Spleen (tissue), 13 donors: ENCODE measurements around the gene NOS1AP. TPM values are rescaled to one million over a fixed set of nuclear protein-coding genes. Genes with fewer than 3 reads are reported as not detected.
A peak's percentile ranks its signal among the peaks of the same experiment; 100 is the strongest.

Experiments
- DNase-seq: peaks from one replicate; pipeline ENCODE4 v3.0.0-alpha.2; 2020
- H3K27ac ChIP-seq, 8 donors: fragments of 200-600 bp; sonication (generic) in 7 of 8; 1 replicate in 4 of 8; 2 replicates in 4 of 8; pipeline versions ENCODE4 v1.5.0 to v1.8.0; 2016 to 2021; ENCODE audit warnings: inconsistent platforms in 4 of 8, mild to moderate bottlenecking in 4 of 8, moderate library complexity in 1 of 8
- H3K27me3 ChIP-seq, 7 donors: fragments of 200-600 bp; sonication (generic) in 6 of 7; replicated peaks in 1 of 7; 1 replicate in 4 of 7; 2 replicates in 3 of 7; pipeline versions ENCODE4 v1.5.0 to v1.8.0; 2016 to 2021; ENCODE audit warnings: inconsistent platforms in 3 of 7, mild to moderate bottlenecking in 1 of 7
- H3K36me3 ChIP-seq, 6 donors: fragments of 200-600 bp; sonication (generic) in 5 of 6; 1 replicate in 4 of 6; 2 replicates in 2 of 6; pipeline versions ENCODE4 v1.5.0 to v1.8.0; 2016 to 2021; ENCODE audit warnings: inconsistent platforms in 2 of 6
- H3K4me1 ChIP-seq, 6 donors: fragments of 200-600 bp; sonication (generic) in 5 of 6; 1 replicate in 3 of 6; 2 replicates in 3 of 6; pipeline versions ENCODE4 v1.5.0 to v1.8.0; 2016 to 2021; ENCODE audit warnings: inconsistent platforms in 3 of 6
- H3K4me3 ChIP-seq, 8 donors: fragments of 200-600 bp; sonication (generic) in 7 of 8; 1 replicate in 4 of 8; 2 replicates in 4 of 8; pipeline versions ENCODE4 v1.5.0 to v1.8.0; 2016 to 2021; ENCODE audit warnings: inconsistent platforms in 4 of 8, mild to moderate bottlenecking in 4 of 8, moderate library complexity in 2 of 8
- H3K9me3 ChIP-seq, 8 donors: fragments of 200-600 bp; sonication (generic) in 7 of 8; 1 replicate in 4 of 8; 2 replicates in 4 of 8; pipeline versions ENCODE4 v1.5.0 to v1.8.0; 2016 to 2021; ENCODE audit warnings: inconsistent platforms in 4 of 8
- POLR2A ChIP-seq, 3 donors: fragments of 450-650 bp; IDR thresholded peaks; one replicate each; pipeline ENCODE4 v1.5.1; 2017; ENCODE audit warnings: antibody characterized with exemption in 3 of 3, mild to moderate bottlenecking in 1 of 3
- POLR2AphosphoS5 ChIP-seq, 3 donors: sonication (generic); formaldehyde crosslinking; IDR thresholded peaks; one replicate each; pipeline ENCODE4 v1.5.1; 2017; ENCODE audit warnings: antibody characterized with exemption in 3 of 3
- WGBS, 5 donors: extraction: QIAGEN DNeasy Blood & Tissue Kit in 3 of 5; methylation state at CpG; one replicate each; pipeline versions ENCODE4 v1.1.5 to v1.1.7; 2013 to 2018; 5-methylcytosine and 5-hydroxymethylcytosine counted together
- intact Hi-C: fragments of 100-400 bp; cut with DNase I; formaldehyde crosslinking; loops from one replicate; pipeline ENCODE4 v1.15.0; 2023; ENCODE audit warnings: low total_unique reads
- long read RNA-seq, 2 donors: transcript quantifications; one replicate each; lab custom pipeline, GENCODE V29; 2026
- polyA plus RNA-seq, 3 donors: library from polyadenylated mRNA; stranded (reverse); fragments of 200-250 nt; gene quantifications; one replicate each; pipeline ENCODE4 v1.2.1, GENCODE V29; 2013
- total RNA-seq, 7 donors: library from RNA; depleted of rRNA in 3 of 7; stranded (reverse); fragments of >200 nt in 3 of 7; fragmentation: NEBNext Ultra II Directional in 4 of 7; extraction: Animal tissue kit (Norgen Biotek cat#: 25700) in 4 of 7; gene quantifications; one replicate each; pipeline versions ENCODE4 v1.1.0 to v1.2.1, GENCODE V29; 2016 to 2021
- TF ChIP-seq, protein P1 (sequence below), 11 experiments: fragments of 200-600 bp in 7 of 11; fragments of 450-650 bp in 4 of 11; sonication (generic) in 4 of 11; IDR thresholded peaks in 8 of 11; conservative IDR thresholded peaks in 3 of 11; 1 replicate in 7 of 11; 2 replicates in 4 of 11; pipeline versions ENCODE4 v1.4.0 to v1.8.0; 2016 to 2021; ENCODE audit warnings: antibody characterized with exemption in 11 of 11, inconsistent platforms in 4 of 11, mild to moderate bottlenecking in 1 of 11
- donor health status: healthy with polysubstance abuse.
- donor health status: DM: no; HTN: no; CAD: no; lungs with moderate emphysema.
- donor health status: DM: no; HTN: no; CAD: no.
- donor health status: Bipolar disorder and iron deficiency.
- donor health status: healthy.
- donor health status: DM: no; HTN: no; CAD: no.
- donor health status: DM: yes; HTN: yes; CAD: no.

The NOS1AP gene
- total RNA-seq (1 to 10 TPM in 2 of 7 donors, under 1 TPM in 5; 0.23 to 1.7 (median 0.61) TPM), polyA plus RNA-seq (under 1 TPM in 1 of 3 donors, not detected in 2; 0.16 TPM)
- long read RNA-seq, donor 1, result 0 reads
- long read RNA-seq, donor 2, result 0 reads

DNA sequence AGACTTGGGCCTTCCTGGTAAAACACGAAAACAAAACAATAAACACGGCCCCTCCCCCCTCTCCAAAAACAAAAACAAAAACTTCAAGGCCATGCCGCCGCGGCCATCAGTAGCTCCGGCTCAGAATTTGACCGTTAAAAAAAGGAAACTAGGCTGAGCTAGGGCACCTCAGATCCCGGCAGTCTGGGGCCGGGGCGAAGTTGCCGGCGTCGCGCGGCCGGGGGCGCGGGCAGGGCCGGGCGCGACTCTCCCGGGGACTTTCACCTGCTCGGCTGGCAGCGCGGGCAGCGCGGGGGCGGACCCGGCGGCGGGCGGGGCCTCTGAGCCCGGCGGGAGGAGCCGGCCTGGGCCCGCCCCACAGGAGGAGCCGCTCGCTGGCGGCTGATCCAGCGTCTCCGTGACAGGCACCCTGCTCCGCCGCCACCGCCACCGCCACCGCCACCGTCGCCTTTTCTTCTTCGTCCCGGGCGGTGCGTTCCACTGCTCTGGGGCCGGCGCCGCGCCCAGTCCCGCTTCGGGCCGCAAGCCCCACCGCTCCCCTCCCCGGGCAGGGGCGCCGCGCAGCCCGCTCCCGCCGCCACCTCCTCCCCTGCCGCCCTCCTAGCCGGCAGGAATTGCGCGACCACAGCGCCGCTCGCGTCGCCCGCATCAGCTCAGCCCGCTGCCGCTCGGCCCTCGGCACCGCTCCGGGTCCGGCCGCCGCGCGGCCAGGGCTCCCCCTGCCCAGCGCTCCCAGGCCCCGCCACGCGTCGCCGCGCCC lies at the start of gene NOS1AP:
NOS1AP (plus strand) TSS at position 358 of the 760 bp plus-strand sequence. CDS start 487 bp downstream, outside the sequence.
- peak within 1 kb of the TSS in 3 of 8 donors; percentile 42 to 77 (median 44) for H3K27ac ChIP-seq
- H3K4me1 ChIP-seq, result peaks cover 3 to 23% (median 16%) of the 10 kb centered on the region in 6 donors
- H3K36me3 ChIP-seq, result no peaks in the 10 kb centered on the region
- peak; percentile 96 for DNase-seq
- WGBS, 5 donors, result 0 to 1% (median 1%) methylated on average over 21 to 95 of the region's 95 CpGs
- peaks cover 0 to 95% (median 21%) of the 10 kb centered on the region in 7 donors for H3K27me3 ChIP-seq
- TF ChIP-seq, protein P1, sequence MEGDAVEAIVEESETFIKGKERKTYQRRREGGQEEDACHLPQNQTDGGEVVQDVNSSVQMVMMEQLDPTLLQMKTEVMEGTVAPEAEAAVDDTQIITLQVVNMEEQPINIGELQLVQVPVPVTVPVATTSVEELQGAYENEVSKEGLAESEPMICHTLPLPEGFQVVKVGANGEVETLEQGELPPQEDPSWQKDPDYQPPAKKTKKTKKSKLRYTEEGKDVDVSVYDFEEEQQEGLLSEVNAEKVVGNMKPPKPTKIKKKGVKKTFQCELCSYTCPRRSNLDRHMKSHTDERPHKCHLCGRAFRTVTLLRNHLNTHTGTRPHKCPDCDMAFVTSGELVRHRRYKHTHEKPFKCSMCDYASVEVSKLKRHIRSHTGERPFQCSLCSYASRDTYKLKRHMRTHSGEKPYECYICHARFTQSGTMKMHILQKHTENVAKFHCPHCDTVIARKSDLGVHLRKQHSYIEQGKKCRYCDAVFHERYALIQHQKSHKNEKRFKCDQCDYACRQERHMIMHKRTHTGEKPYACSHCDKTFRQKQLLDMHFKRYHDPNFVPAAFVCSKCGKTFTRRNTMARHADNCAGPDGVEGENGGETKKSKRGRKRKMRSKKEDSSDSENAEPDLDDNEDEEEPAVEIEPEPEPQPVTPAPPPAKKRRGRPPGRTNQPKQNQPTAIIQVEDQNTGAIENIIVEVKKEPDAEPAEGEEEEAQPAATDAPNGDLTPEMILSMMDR (IDR thresholded peaks at IDR 0.05 in 8 of 11, conservative IDR thresholded peaks at IDR 0.05 in 3 of 11), result no peak
- peak in 2 of 3 donors; percentile 39 to 50 for TF ChIP-seq POLR2AphosphoS5 (IDR thresholded peaks at IDR 0.05)
- intact Hi-C loops, result no loop called here
- peak within 1 kb of the TSS; percentile 51 to 79 (median 67) for H3K4me3 ChIP-seq
- H3K9me3 ChIP-seq, result no peaks in the 10 kb centered on the region

DNA sequence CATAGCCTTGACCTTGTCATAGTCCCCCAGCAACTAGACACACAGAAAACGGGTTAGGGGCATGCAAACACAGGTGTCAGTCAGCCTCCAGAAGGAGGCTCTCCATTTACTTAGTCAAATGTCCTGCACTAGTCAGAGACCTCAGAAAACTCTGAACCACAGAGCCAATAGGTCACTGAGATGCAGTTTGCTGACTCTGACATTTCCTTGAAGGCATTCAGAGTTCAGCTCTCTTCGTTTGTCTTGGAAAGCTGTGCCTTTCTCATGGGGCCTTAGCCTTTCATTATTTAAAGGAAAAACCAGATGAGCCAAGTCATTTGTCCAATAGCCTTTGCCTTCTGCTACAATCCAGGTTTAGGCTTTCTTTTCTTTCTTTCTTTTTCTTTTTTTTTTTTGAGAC lies 49.3 kb upstream of the NOS1AP start:
- 50 to 89% (median 56%) methylated on average over 2 of the region's 2 CpGs for WGBS, 5 donors
- no peaks in the 10 kb centered on the region for H3K36me3 ChIP-seq
- no peaks in the 10 kb centered on the region for H3K9me3 ChIP-seq
- intact Hi-C loops, result no loop called here
- DNase-seq, result no peak
- H3K27me3 ChIP-seq, result peaks cover 0 to 30% (median 13%) of the 10 kb centered on the region in 7 donors
- no peak overlapping the region for H3K4me3 ChIP-seq
- no peak overlapping the region for H3K27ac ChIP-seq
- TF ChIP-seq, protein P1 (IDR thresholded peaks at IDR 0.05 in 8 of 11, conservative IDR thresholded peaks at IDR 0.05 in 3 of 11), result no peak
- H3K4me1 ChIP-seq, result peaks cover 0 to 22% (median 16%) of the 10 kb centered on the region in 6 donors

DNA sequence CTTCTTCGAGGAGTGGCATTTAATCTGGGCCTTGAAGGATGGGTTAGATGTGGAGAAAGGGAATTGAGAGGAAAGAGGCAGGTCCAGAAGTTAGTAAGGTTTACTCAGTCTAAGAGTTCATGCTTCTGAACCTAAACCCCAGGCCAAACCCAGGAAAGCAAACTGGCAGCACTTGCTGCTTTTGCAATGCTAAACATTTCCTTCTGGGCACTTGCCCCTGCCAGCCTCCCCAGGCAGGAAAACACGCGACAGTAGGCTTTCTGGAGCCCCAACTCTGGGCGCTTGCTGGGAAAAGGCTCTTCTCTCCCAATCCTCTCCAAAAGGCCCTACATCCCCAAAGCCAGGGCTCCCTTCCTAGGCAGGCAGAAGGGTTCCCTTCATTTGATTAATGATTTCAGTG lies 48.4 kb upstream of the NOS1AP start:
- TF ChIP-seq, protein P1 (IDR thresholded peaks at IDR 0.05 in 8 of 11, conservative IDR thresholded peaks at IDR 0.05 in 3 of 11), result no peak
- TF ChIP-seq POLR2AphosphoS5 (IDR thresholded peaks at IDR 0.05) (no peak), POLR2A (IDR thresholded peaks at IDR 0.05) (no peak)

DNA sequence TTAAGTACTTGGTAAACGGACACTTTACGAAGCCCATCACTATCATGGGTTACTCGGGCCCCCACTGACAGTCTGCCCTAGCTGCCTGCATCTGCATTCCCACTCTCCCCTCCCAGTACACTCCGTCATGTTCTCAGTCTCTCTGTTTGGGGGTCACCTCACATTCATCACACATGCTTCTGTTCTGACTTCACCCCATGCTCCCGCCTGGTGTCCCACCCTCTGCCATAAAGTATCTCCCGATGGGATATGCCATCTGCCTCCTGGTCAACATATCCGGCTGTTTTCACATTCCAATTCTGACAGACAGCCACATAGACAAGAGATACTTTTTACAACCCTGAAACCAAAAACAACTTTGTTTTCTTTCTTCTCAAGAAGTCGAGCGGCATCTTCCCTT lies 46.9 kb upstream of the NOS1AP start:
- H3K27ac ChIP-seq, result no peak overlapping the region
- peaks cover 0 to 22% (median 16%) of the 10 kb centered on the region in 6 donors for H3K4me1 ChIP-seq
- H3K27me3 ChIP-seq, result peaks cover 0 to 48% (median 17%) of the 10 kb centered on the region in 7 donors
- intact Hi-C loops, result no loop called here
- no peak for TF ChIP-seq POLR2AphosphoS5 (IDR thresholded peaks at IDR 0.05)
- no peak for TF ChIP-seq POLR2A (IDR thresholded peaks at IDR 0.05)
- TF ChIP-seq, protein P1 (IDR thresholded peaks at IDR 0.05 in 8 of 11, conservative IDR thresholded peaks at IDR 0.05 in 3 of 11), result no peak
- H3K36me3 ChIP-seq, result no peaks in the 10 kb centered on the region
- peak overlapping the region in 1 of 8 donors; percentile 72 for H3K4me3 ChIP-seq
- H3K9me3 ChIP-seq, result no peaks in the 10 kb centered on the region
- DNase-seq, result no peak
- 89 to 93% (median 90%) methylated on average over 9 of the region's 9 CpGs for WGBS, 5 donors

More for the DNA sequence above, 48.4 kb upstream of the NOS1AP start:
- 63 to 95% (median 82%) methylated on average over 4 of the region's 4 CpGs for WGBS, 5 donors
- Histone ChIP-seq H3K4me3 (peak overlapping the region in 1 of 8 donors; percentile 72), H3K9me3 (no peaks in the 10 kb centered on the region), H3K27ac (no peak overlapping the region), H3K4me1 (peaks cover 0 to 22% (median 16%) of the 10 kb centered on the region in 6 donors), H3K27me3 (peaks cover 0 to 40% (median 17%) of the 10 kb centered on the region in 7 donors), H3K36me3 (no peaks in the 10 kb centered on the region)
- intact Hi-C loops, result no loop called here
- DNase-seq, result no peak
